HG02678 (cell line): Measurements from ENCODE around the gene CFAP65.

Source experiments
- ATAC-seq: cut with Tn5 transposase; IDR thresholded peaks from one replicate; pipeline ENCODE4 v1.9.1; 2021; ENCODE audit warnings: mild to moderate bottlenecking, moderate library complexity; ENCODE audit not compliant: unreplicated experiment

CFAP65 gene

DNA sequence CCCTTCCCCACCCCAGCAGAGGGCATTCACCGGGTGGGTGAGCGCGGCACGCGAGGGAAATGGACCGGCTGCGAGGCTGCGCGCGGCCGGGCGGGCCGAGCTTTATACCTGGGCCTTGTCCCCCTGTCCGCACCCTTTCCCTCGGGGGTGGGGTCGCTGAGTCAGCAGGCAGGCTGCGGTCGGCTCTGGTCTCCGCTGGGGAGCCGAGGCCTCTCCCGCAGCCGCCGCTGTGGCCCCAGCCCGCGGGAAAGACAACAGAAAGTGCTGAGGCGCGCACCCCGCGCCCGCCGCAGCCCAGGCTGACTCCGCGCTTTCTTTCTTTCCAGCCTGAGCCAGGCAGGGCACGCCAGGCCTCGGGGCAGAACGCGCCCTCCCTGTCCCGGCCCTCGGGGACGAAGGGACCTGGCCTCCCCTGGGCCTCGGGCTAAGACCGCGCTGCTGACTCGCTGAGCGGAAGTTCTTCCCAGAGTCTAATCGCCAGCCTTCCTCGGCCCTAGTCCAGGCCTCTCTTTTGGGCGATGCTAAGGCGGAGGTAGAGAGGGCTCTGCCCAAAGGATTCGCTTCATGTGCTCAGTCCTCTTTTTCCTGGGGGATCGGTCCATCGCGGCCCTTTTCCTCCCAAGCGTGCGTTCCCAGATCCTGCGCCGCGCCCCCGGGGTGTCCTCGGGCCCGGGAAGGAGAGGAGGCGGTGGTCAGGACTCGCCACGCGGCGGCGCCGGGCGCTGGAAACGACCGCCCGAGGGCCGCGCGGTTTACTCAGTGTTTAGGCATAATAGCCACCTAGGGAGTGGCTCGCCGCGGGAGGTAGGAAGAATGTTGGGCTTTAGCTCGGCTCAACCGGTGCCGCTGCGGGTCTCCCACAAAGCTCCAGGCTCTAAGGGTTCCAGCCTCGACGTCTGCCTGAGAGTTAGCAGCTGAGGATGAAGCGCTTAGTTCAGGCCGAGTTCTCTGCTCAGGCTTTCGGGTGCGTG, 47.7 kb downstream of the CFAP65 start, which contains the start of gene CRYBA2:
Gene CRYBA2 (minus strand): TSS at position 78 of the 971 bp plus-strand sequence. CDS start 246 bp downstream, outside the sequence.
- ATAC-seq: no peak

DNA sequence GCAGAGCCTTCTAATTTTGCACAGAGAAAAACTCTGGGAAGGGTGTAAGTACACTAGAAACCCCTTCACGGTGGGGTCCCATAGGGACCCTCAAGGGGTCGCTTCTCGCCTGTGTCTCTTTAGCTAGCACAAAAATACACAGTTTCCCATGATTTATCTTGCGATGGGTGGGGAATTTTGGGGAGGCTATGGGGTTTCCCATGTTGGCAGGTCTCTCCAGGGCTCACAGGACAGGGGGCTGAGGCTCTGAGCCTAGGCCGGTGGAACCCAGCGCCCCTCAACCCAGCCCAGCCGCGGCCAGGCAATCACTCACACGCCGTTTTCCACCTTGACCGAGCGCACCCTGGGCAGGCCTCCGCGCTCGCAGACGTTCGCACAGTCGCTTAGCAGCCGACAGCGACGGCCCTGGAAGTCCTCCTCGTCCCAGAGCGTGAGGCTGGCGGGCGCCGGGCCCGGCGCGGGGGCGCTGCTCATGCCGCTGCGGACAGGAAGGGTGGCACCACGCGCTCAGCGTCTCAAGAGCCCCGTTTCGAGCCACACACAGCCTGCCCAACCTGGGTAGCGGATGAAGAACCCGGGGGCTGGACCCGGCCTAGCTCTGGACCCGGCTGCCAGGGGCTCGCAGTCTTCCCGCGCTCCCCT, 48.5 kb downstream of the CFAP65 start:
- no peak for ATAC-seq

DNA sequence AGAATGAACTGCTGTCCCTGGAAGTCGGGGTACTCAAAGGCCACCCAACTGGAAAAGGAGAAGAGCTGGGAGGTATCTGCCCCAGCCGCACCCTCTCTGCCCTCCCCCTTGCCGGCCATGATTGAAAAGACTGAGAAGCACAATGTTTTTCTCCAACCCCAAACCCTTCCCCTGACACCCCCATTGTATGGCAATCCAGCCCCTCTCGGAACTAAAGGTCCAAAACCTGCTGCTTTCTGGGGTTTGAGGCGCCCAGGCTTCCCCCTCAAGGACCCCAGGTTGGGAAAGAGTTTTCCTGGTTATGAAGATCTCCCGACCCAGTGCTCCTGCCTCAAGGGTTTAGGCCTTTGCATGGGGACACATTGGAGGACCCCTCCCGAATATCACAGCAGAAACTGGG, 49.1 kb downstream of the CFAP65 start:
- no peak for ATAC-seq

DNA sequence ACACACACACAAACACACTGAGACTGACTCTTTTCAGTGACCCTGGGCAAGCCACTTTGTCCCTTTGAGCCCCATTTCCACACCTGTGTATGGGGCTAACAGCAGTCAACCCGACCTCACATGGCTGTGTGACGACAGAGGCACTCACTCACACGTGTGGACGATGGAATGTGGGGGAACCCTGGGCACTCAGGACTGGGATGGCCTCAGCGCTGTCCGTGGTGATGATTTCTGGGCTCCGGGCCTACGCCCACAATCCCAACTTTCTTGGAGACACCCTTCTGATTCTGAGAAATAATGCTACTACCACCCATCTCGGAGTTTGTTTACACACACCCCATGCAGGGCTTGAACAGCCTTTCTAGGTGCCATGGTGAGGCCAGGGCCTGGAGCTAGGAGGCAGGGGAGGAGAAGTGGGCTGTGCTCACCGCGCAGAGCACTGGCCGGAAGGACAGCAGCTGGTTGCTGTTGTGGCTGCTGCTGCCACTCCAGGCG, 49.6 kb downstream of the CFAP65 start:
- no peak for ATAC-seq

DNA sequence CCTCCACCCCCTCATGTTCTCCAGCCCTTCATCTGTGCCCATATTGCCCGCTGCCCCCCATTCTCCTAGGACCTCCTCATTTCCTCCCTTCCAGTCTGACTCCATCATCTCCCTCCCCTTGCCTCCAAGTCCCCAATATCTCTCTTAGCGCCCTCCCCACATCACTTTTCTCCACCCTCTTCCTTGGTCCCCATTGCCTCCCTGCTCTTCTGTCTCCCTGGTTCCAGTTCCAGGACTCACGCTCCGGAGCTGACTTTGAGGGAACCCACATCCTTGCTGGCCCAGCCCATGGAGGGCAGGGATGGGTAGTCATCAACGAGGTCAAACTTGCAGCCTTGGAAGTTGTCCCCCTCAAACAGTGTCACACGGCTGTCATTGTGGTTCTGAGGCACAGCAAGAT, 50.7 kb downstream of the CFAP65 start:
- no peak for ATAC-seq

DNA sequence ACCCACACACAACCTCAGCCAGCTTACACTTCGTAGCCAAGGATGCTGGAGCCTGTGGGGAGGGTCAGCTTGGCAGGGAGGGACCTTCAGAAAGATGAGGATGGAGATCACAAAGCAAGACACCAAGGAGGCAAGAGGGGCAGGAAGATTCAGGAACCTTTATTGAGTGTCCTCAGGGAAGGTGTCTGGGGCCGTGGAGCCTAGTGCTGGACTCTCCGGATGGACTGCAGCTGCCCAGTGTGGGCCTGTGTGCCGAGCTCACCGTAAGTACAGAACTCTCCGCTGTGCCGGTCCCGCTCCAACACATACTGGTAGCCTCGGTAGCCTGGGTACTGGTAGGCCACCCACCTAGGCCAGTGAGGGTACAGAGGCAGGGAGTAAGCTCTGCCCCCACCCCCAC, 51.3 kb downstream of the CFAP65 start:
- ATAC-seq: no peak

DNA sequence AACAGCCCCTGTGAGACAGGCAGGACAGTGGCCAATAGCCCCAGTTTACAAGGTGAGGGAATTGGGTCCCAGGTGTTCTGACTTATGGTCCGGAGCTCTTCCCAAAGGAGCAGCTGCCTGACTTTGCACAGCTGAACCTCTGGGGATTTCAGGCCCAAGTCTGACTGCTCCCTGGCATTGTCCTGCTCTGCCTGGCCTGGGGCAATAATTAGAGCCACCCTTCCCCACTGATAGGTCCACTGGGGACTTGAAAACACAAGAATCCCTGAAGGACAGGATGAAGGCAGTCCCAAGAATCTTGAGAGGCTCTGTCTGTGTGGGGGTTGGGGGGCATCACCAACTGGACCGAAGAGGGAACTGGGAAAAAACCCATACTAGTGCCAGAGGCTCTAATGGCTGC, 52.7 kb downstream of the CFAP65 start:
- ATAC-seq: no peak

DNA sequence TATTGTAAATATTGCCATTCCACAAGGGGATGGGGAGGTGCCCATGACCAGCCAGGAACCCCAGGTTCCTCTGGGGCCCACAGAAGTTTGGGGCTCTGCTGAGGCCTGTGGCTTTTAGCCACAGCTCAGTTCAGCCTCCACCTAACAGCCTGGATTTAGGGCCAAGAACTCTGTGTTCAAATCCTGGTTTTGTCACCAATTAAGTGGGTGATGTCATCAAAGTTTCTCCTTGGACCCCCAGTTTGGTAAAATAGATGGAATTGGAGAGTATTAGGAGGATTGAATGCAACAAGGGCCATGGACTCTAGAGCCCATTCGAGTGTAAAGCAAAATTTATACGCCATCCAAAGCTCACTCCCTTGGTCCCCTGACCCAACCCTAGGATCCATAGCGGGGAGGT, 53.2 kb downstream of the CFAP65 start:
- ATAC-seq: no peak

DNA sequence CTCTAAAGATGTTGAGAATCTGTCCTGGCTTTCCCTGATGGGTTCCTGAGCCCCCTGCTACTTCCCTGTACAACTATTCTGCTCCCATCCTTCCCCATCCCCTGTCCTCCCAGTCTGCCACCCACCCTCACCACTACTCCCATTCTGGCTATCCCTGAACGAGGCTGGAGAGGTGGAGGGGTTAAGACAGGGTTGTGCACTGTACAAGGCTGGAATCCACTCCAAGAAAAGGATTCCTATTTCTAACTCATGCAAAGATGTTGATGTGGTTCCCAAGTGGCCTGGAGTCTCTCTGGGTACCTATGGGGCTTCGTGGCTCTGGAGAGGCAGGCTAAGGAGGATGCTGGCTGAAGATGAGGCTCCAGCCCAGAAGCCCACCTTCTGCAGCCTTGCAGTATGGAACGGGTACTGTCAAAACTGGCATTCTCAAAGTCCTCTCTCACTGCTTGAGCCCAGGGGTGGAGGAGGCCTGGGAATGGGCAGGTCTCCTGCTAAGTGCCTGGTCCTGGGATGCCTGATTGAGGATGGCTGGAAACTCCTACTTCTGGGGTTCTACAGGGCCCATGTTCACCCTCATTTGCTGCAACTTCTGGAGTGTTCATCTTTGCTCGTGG, 55.1 kb downstream of the CFAP65 start:
- ATAC-seq: no peak

DNA sequence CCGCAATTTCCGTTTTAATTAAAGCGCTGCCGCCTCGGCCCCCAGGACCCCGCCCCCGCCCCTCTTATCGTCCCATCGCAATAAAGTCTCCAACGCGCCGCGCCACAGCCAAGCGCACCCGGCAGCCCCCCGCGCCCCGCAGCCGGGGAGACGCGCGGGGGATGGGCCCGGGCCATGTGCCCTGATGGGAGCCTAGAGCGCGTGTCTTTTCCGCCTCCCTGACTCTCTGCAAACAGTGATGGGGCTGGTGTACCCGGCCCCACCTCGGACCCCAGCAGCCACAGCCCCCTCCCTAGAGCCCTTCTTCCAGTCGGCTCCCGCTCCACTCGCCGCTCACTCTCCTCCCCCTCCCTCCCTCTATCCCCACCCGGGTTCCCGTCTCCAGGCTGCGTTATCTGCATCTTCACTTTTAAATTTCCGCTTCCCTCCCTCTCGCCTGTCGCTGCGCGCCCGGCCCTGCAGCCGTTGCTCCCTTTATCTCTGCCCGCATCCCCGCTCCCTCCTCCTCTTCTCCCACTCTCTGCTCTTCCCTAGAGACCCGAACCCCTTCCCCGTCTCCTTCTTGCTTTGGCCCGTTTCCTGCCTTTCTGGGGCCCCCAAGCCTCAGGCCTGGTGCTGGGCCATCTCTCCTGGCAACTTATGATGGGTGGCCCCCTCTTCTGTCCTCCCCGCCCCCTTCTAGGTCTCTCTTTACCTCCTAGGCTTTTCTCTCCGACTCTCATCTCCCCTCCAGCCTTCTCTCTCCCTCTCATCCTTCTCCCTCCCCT, 55.8 kb downstream of the CFAP65 start:
- no peak for ATAC-seq

DNA sequence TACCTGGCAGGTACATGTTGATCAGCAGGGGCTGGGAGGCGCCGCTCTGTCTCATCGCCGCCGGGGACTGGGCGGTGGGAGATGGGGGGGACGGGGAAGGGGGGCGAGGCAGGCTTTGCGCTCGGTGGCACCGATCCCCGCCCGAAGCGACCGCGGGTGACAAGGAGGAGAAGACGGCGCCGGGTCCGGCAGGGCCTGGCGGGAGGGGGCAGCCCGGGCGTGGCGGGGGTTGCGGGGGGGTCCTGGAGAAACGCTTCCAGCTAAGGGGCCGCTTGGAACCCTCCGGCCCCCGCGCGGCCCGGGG, 56.3 kb downstream of the CFAP65 start, which contains the start of gene FEV:
Gene FEV (minus strand): TSS at position 164 of the 304 bp plus-strand sequence. CDS start 109 bp downstream, at position 55.
- ATAC-seq: no peak

DNA sequence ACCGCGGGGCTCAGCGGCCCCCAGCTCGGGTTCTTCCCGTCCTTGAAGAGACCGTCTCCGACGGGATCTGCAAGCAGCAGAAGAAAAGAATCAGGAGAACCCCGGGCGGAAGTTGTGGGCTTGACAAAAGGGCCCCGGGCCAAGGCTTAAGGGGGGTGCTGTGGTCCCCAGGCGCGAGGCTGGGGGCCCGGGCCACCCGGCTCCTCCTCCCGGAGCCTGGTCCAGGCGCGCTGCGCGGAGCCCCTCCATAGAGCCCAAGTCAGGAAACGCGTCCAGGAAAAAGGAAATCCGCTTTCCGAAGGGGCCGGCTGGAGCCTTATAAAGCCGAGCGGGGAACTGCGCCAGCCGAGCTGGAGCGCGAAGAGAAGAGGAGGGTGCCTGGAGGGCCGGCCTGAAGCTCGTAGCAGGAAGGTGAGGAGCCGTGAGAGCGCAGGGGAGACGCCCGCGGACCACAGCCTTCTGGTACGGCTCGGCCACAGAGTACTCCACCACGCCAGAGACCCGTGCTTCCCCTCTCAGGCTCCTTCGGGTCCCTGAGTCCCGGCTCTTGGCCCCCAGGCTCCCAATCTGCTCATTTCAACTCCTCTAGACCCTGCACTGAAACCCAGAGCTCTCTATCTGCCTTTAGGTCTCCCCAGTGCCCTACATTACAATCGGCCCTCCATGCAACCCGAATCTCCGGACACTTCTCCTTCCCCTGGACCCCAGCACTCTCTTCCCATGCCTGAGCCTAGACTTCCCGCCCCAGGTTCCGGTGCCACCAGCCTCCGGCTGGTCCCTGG, 56.9 kb downstream of the CFAP65 start:
- no peak for ATAC-seq

DNA sequence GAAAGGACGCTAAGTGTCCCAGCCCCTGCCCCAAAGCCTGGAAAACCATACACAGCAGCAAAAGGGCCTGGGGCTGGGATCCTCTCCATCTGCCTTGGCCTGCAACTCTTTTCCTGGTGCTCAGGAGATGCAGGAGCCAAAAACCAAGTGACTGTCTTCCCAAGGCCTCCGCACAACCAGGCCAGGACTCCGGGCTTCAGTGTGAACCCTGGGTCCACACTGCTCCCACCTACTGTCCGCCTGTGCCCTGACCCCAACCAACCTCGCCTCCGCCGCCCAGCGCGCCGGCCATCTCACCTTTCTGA, 57.4 kb downstream of the CFAP65 start:
- no peak for ATAC-seq

DNA sequence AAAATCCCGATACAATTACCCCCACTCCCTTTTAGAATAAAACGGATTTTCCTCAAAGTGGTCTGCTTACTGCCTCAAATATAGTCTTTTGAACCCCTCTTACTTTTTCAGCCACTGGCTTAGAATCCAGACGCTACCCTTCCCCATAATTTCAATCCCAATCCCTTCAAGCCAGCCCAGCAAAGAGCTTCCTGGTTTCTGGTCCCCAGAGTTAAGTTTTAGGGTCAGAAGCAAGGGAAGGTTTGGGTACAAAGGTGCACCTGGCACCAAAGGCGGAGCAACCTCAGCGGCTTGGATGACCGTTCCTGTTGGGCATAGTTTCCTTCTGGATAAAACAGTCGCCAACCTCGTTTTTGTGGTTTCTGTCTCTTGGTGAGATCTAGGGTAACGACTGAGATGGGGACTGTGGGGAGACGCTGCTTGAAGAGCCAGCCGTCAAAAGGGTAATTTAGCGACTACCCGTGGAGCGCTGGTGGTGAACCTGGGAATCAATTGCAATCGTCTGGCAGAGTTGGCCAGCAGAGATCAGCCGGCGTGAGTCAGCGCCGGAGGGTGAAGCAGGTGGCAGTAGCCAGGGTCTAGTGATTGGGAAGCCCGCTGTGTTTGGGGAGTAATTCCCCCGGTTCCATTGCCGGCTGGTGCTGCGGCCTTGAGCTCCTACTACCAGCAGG, 57.9 kb downstream of the CFAP65 start:
- ATAC-seq: no peak

DNA sequence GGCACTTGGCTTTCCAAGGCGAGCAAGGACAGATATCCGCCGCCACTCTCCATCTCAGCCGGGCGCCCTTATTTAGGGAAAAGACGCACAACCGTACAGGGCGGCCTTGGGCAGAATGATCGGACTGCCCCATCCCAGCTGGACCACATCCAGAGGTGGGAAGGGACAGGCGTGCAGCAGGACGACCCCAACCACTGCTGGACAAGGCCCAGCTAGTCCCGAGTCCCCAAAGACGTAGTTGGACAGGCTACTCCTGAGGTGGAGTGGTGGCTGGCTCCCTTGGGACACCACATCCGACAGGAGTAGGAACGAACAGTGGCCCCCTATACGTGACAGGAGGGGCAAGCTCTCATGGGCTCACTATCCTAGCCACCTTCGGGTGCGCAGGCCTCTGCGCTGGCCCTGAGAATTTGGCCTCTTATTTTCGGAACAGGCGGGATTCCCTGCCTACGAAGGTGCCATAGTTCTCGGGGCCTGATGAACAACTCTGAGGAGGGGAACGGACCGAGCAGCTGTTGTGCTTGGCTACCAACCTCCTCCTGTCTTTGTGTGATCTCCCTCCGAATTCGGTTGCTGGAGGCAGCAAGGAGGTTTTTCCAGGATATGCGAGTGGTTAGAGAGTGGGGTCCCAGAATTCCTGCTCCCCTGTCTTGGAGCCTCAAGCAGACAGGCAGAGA, 58.6 kb downstream of the CFAP65 start:
- no peak for ATAC-seq

DNA sequence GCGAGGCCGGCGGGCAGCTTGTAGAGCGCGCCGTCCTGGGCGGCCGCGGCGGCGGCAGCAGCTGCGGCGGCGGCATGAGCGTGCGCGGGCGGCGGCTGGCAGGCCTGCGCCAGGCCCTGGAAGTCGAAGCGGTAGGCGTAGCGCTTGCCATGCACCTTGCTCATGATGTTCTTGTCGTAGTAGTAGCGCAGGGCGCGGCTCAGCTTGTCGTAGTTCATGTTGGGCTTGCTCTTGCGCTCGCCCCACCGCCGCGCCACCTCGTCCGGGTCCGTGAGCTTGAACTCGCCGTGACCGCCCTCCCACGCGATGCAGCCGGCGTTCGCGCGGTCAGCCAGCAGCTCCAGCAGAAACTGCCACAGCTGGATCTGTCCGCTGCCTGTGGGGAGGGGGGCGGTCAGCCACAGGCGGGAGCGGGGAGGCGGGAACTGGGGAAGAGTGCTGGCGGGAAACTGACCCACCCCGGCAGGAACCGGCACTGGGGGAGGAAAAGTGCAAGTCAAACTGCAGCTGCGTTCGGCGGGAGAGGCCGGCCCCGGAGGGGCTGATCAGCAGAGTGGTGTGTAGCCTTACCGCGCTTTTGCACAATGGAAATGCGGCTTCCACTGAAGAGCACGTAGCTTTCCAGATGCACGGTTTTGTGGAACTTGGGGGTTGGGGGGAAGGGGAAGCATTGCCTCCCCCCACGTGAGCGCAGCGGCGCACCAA, 59.3 kb downstream of the CFAP65 start:
- ATAC-seq: no peak

DNA sequence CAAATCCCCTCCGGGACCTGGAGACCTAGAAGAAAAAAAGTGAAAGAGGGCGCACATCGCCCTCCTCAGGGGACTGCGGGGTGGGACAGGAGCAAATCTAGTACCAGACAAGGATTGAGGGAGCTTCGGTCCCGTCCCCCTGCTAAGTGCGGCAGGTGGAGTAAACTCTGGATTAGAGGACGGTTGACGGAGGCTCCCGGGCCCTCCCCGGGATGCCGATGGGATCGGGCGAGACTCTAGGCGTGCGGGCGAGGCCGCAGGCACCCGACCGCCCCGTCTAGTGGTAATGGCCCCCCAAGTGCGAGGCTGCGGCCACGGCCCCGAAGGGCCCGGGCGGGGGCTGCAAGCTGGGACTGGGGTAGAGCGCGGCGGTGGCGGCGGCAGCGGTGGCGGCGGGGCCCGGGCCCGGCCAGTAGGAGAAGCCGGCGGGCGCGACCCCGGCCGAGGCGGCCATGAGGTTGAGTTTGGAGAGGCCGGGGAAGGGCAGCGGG, 59.9 kb downstream of the CFAP65 start:
- no peak for ATAC-seq

DNA sequence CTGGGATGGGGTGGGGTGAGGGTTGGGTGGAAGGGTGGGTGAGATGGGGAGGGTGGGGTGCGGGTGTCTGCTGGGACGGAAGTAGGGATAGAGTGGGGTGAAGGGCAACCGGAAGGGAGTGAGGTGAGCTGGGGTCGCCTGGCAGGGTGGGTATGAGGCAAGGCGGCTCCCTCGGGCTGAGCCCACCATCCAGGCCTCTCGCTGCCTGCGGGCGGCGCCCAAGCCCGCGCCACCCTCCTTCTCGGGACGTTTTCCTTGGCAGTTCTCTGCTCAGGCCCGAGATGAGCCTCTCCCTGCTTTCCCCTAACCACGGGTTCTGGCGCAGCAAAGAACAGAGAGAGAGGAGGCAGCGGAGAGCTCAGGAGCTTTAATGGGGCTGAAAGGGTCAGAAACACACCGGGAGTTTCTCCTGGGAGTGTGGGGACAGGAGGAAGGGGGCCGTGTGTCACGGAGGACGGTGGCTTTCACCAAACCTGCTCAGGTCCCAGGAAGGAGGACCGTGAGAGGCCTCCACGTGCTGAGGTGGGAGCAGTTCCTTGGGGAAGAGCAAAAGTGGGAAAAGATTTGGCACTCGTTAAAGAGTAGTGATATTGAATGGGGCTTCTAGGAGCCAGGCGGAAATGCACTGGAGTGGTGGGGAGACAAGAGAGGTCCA, 60.5 kb downstream of the CFAP65 start:
- ATAC-seq: no peak
